Natural killer cell treated with Interleukin-12 subunit alpha and Interleukin-12 subunit beta and Interleukin-15 and Interleukin-18, amount 100 ng/mL, for 72 hours (primary cell): ENCODE data around the gene ETF1. TPM values are rescaled to one million over a fixed set of nuclear protein-coding genes. Genes with fewer than 3 reads are reported as not detected.

Source experiments
- ATAC-seq, 2 donors: fragments of 150-1000 bp; cut with Tn5 transposase in 1 of 2; sonication (Bioruptor Pico), chemical (Tn5 transposase) in 1 of 2; 2 replicates each; pipeline ENCODE4 v1.10.0; 2021
- DNase-seq: peaks from one replicate; pipeline ENCODE4 v3.0.0; 2022; ENCODE audit warnings: low spot score
- H3K27ac Mint-ChIP-seq, 2 donors: 1 replicate in 1 of 2; 2 replicates in 1 of 2; pipeline ENCODE4 v1.8.0; 2022; ENCODE audit warnings: mixed read lengths in 2 of 2, mild to moderate bottlenecking in 1 of 2, moderate library complexity in 1 of 2
- H3K27me3 Mint-ChIP-seq, 2 donors: 1 replicate in 1 of 2; 2 replicates in 1 of 2; pipeline ENCODE4 v1.8.0; 2022; ENCODE audit warnings: mixed read lengths in 2 of 2
- H3K36me3 Mint-ChIP-seq: one replicate; pipeline ENCODE4 v1.8.0; 2022; ENCODE audit warnings: mixed read lengths
- H3K4me1 Mint-ChIP-seq, 2 donors: 1 replicate in 1 of 2; 2 replicates in 1 of 2; pipeline ENCODE4 v1.8.0; 2022; ENCODE audit warnings: low read depth in 2 of 2, mixed read lengths in 2 of 2, mild to moderate bottlenecking in 1 of 2
- H3K4me3 Mint-ChIP-seq: one replicate; pipeline ENCODE4 v1.8.0; 2022; ENCODE audit warnings: mixed read lengths
- H3K9me3 Mint-ChIP-seq: 2 replicates; pipeline ENCODE4 v1.8.0; 2022; ENCODE audit warnings: mixed read lengths
- total RNA-seq, 2 donors: library from RNA; stranded (reverse); gene quantifications; one replicate each; pipeline ENCODE4 v1.2.3, GENCODE V29; 2022

ETF1 gene
- total RNA-seq, 2 donors from 2014 or later = 150 to 167 TPM

GRCh38 chr5:138552657-138553056, 9.6 kb upstream of the ETF1 start:
- Mint-ChIP-seq H3K27ac (peak overlapping the region in 1 of 2 donors; percentile 18), H3K27me3 (no peaks in the 10 kb centered on the region), H3K4me3 (no peak overlapping the region), H3K4me1 (peaks cover 24 to 30% of the 10 kb centered on the region in 2 donors), H3K36me3 (peaks cover 31% of the 10 kb centered on the region), H3K9me3 (no peaks in the 10 kb centered on the region)
- no peak for DNase-seq
- no peak for ATAC-seq

- no peak for DNase-seq
- Mint-ChIP-seq H3K27me3 (no peaks in the 10 kb centered on the region), H3K9me3 (no peaks in the 10 kb centered on the region), H3K27ac (no peak overlapping the region), H3K36me3 (peaks cover 14% of the 10 kb centered on the region), H3K4me3 (no peak overlapping the region), H3K4me1 (peaks cover 28 to 45% of the 10 kb centered on the region in 2 donors)
- ATAC-seq = no peak
Observed at GRCh38 chr5:138549414-138549813, 6.4 kb upstream of the ETF1 start.

GRCh38 chr5:138545919-138546562, 3.0 kb upstream of the ETF1 start:
- Mint-ChIP-seq H3K4me3 (peak overlapping the region; percentile 61), H3K4me1 (peaks cover 46 to 52% of the 10 kb centered on the region in 2 donors)

GRCh38 chr5:138544181-138545134, 1.4 kb upstream of the ETF1 start:
- peaks cover 23% of the 10 kb centered on the region for H3K36me3 Mint-ChIP-seq
- H3K9me3 Mint-ChIP-seq = no peaks in the 10 kb centered on the region
- ATAC-seq (no peak), DNase-seq (no peak)
- H3K27me3 Mint-ChIP-seq = no peaks in the 10 kb centered on the region
- peak overlapping the region; percentile 100 for H3K27ac Mint-ChIP-seq
- peaks cover 60 to 61% of the 10 kb centered on the region in 2 donors for H3K4me1 Mint-ChIP-seq
- H3K4me3 Mint-ChIP-seq = peak overlapping the region; percentile 99

More at GRCh38 chr5:138545919-138546562, 3.0 kb upstream of the ETF1 start:
- ATAC-seq (no peak), DNase-seq (no peak)
- Mint-ChIP-seq H3K27me3 (no peaks in the 10 kb centered on the region), H3K27ac (peak overlapping the region; percentile 100), H3K9me3 (no peaks in the 10 kb centered on the region), H3K36me3 (peaks cover 23% of the 10 kb centered on the region)

- peaks cover 23% of the 10 kb centered on the region for H3K36me3 Mint-ChIP-seq
- peak overlapping the region; percentile 99 for H3K4me3 Mint-ChIP-seq
- H3K9me3 Mint-ChIP-seq = no peaks in the 10 kb centered on the region
- peak; percentile 76 for ATAC-seq
- peak overlapping the region; percentile 100 for H3K27ac Mint-ChIP-seq
- DNase-seq = no peak
- H3K4me1 Mint-ChIP-seq = peaks cover 64 to 67% of the 10 kb centered on the region in 2 donors
- H3K27me3 Mint-ChIP-seq = no peaks in the 10 kb centered on the region
Observed at GRCh38 chr5:138543730-138544104, 681 bp upstream of the ETF1 start.

GRCh38 chr5:138542180-138542955, 668 bp downstream of the ETF1 start:
- Mint-ChIP-seq H3K4me3 (peak overlapping the region; percentile 99), H3K4me1 (peaks cover 55 to 64% of the 10 kb centered on the region in 2 donors), H3K36me3 (peaks cover 23% of the 10 kb centered on the region), H3K27me3 (no peaks in the 10 kb centered on the region), H3K9me3 (no peaks in the 10 kb centered on the region), H3K27ac (peak overlapping the region; percentile 100)
- ATAC-seq = no peak
- DNase-seq = no peak

GRCh38 chr5:138541511-138542179, 1.4 kb downstream of the ETF1 start:
- H3K27me3 Mint-ChIP-seq = no peaks in the 10 kb centered on the region
- no peaks in the 10 kb centered on the region for H3K9me3 Mint-ChIP-seq
- H3K27ac Mint-ChIP-seq = peak overlapping the region; percentile 100
- ATAC-seq (no peak), DNase-seq (no peak)
- peaks cover 60 to 70% of the 10 kb centered on the region in 2 donors for H3K4me1 Mint-ChIP-seq
- H3K36me3 Mint-ChIP-seq = peaks cover 23% of the 10 kb centered on the region
- H3K4me3 Mint-ChIP-seq = peak overlapping the region; percentile 99

GRCh38 chr5:138539791-138540190, 3.2 kb downstream of the ETF1 start:
- Mint-ChIP-seq H3K4me3 (peak overlapping the region; percentile 99), H3K4me1 (peaks cover 55 to 66% of the 10 kb centered on the region in 2 donors), H3K27ac (peak overlapping the region; percentile 18 to 70), H3K27me3 (no peaks in the 10 kb centered on the region), H3K36me3 (peaks cover 22% of the 10 kb centered on the region), H3K9me3 (no peaks in the 10 kb centered on the region)
- DNase-seq = no peak
- no peak for ATAC-seq

- H3K27me3 Mint-ChIP-seq = no peaks in the 10 kb centered on the region
- ATAC-seq = no peak
- H3K4me3 Mint-ChIP-seq = peak overlapping the region; percentile 27
- no peaks in the 10 kb centered on the region for H3K9me3 Mint-ChIP-seq
- H3K4me1 Mint-ChIP-seq = peaks cover 51 to 65% of the 10 kb centered on the region in 2 donors
- no peak for DNase-seq
- peaks cover 15% of the 10 kb centered on the region for H3K36me3 Mint-ChIP-seq
- peak overlapping the region; percentile 18 to 70 for H3K27ac Mint-ChIP-seq
Observed at GRCh38 chr5:138538943-138539627, 4.0 kb downstream of the ETF1 start.

- DNase-seq = no peak
Observed at GRCh38 chr5:138536665-138537315, 6.2 kb downstream of the ETF1 start.

GRCh38 chr5:138536215-138536614, 6.8 kb downstream of the ETF1 start:
- H3K4me3 Mint-ChIP-seq = no peak overlapping the region
- no peak for ATAC-seq

More at GRCh38 chr5:138536665-138537315, 6.2 kb downstream of the ETF1 start:
- peaks cover 3% of the 10 kb centered on the region for H3K36me3 Mint-ChIP-seq
- H3K4me1 Mint-ChIP-seq = peaks cover 55 to 57% of the 10 kb centered on the region in 2 donors
- no peaks in the 10 kb centered on the region for H3K9me3 Mint-ChIP-seq
- H3K27me3 Mint-ChIP-seq = no peaks in the 10 kb centered on the region
- ATAC-seq = peak; percentile 41 to 57
- H3K4me3 Mint-ChIP-seq = no peak overlapping the region
- H3K27ac Mint-ChIP-seq = peak overlapping the region in 1 of 2 donors; percentile 17

More at GRCh38 chr5:138536215-138536614, 6.8 kb downstream of the ETF1 start:
- Mint-ChIP-seq H3K36me3 (no peaks in the 10 kb centered on the region), H3K9me3 (no peaks in the 10 kb centered on the region), H3K27me3 (no peaks in the 10 kb centered on the region), H3K4me1 (peaks cover 52 to 55% of the 10 kb centered on the region in 2 donors), H3K27ac (no peak overlapping the region)
- no peak for DNase-seq
